Activated B cell treated with CpG ODN at 0.5 μM for 24 hours (primary cell): ENCODE results near the gene LRRC46. TPM values are rescaled to one million over a fixed set of nuclear protein-coding genes. Genes with fewer than 3 reads are reported as not detected.

Experiments used
- ATAC-seq: fragments of 200-7000 bp; cut with Tn5 transposase; one replicate; pipeline ENCODE4 v1.10.0; 2021; ENCODE audit warnings: low read depth, mild to moderate bottlenecking, moderate library complexity
- CTCF ChIA-PET: fragments of 350-600 bp; sonication (Branson Sonifier 250); formaldehyde crosslinking; loops from one replicate; lab custom pipeline; 2021; ENCODE audit warnings: antibody characterized with exemption; lab: Charles Lee
- POLR2A ChIA-PET: fragments of 350-600 bp; sonication (Branson Sonifier 250); formaldehyde crosslinking; loops from one replicate; lab custom pipeline; 2021; ENCODE audit warnings: antibody characterized with exemption; lab: Charles Lee
- DNase-seq: peaks from one replicate; pipeline ENCODE4 v3.0.0; 2022
- H3K27ac Mint-ChIP-seq: one replicate; pipeline ENCODE4 v1.8.0; 2020; ENCODE audit warnings: mixed read lengths
- H3K27me3 Mint-ChIP-seq: one replicate; pipeline ENCODE4 v1.8.0; 2021; ENCODE audit warnings: mixed read lengths
- H3K36me3 Mint-ChIP-seq: one replicate; pipeline ENCODE4 v1.8.0; 2021; ENCODE audit warnings: low read depth, mixed read lengths
- H3K4me1 Mint-ChIP-seq: one replicate; pipeline ENCODE4 v1.8.0; 2021; ENCODE audit warnings: mixed read lengths
- H3K4me3 Mint-ChIP-seq: one replicate; pipeline ENCODE4 v1.8.0; 2020; ENCODE audit warnings: mild to moderate bottlenecking, mixed read lengths
- H3K9me3 Mint-ChIP-seq: one replicate; pipeline ENCODE4 v1.8.0; 2020; ENCODE audit warnings: mixed read lengths
- intact Hi-C: fragments of 100-400 bp; cut with micrococcal nuclease; formaldehyde crosslinking; loops from one replicate; pipeline ENCODE4 v1.15.1; 2024
- total RNA-seq: library from RNA; stranded (reverse); gene quantifications from 2 replicates; pipeline ENCODE4 v1.2.3, GENCODE V29; 2022
- TF ChIP-seq, protein P1 (sequence below): fragments of 200-600 bp; IDR thresholded peaks from one replicate; pipeline ENCODE4 v1.8.0; 2022; ENCODE audit warnings: antibody characterized with exemption, mild to moderate bottlenecking

The LRRC46 gene
- total RNA-seq, 1 donor from 2014 or later = 1.9 TPM

GRCh38 chr17:47872651-47873161 lies 41.2 kb downstream of the LRRC46 start:
- no peak overlapping the region for H3K27ac Mint-ChIP-seq
- ChIA-PET CTCF (interaction anchor here (0.6 to 1.0 kb wide), 2 partner anchors 16 to 50 kb away, joined by 4 read pairs; no protein-coding TSS in a partner anchor), POLR2A (no interaction called here)
- no peak for ATAC-seq
- no peaks in the 10 kb centered on the region for H3K9me3 Mint-ChIP-seq
- H3K4me1 Mint-ChIP-seq = peaks cover 9% of the 10 kb centered on the region
- intact Hi-C loops = no loop called here
- TF ChIP-seq, protein P1, sequence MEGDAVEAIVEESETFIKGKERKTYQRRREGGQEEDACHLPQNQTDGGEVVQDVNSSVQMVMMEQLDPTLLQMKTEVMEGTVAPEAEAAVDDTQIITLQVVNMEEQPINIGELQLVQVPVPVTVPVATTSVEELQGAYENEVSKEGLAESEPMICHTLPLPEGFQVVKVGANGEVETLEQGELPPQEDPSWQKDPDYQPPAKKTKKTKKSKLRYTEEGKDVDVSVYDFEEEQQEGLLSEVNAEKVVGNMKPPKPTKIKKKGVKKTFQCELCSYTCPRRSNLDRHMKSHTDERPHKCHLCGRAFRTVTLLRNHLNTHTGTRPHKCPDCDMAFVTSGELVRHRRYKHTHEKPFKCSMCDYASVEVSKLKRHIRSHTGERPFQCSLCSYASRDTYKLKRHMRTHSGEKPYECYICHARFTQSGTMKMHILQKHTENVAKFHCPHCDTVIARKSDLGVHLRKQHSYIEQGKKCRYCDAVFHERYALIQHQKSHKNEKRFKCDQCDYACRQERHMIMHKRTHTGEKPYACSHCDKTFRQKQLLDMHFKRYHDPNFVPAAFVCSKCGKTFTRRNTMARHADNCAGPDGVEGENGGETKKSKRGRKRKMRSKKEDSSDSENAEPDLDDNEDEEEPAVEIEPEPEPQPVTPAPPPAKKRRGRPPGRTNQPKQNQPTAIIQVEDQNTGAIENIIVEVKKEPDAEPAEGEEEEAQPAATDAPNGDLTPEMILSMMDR = no peak
- no peak for DNase-seq
- H3K27me3 Mint-ChIP-seq = peaks cover 58% of the 10 kb centered on the region
- H3K4me3 Mint-ChIP-seq = no peak overlapping the region
- no peaks in the 10 kb centered on the region for H3K36me3 Mint-ChIP-seq

DNA sequence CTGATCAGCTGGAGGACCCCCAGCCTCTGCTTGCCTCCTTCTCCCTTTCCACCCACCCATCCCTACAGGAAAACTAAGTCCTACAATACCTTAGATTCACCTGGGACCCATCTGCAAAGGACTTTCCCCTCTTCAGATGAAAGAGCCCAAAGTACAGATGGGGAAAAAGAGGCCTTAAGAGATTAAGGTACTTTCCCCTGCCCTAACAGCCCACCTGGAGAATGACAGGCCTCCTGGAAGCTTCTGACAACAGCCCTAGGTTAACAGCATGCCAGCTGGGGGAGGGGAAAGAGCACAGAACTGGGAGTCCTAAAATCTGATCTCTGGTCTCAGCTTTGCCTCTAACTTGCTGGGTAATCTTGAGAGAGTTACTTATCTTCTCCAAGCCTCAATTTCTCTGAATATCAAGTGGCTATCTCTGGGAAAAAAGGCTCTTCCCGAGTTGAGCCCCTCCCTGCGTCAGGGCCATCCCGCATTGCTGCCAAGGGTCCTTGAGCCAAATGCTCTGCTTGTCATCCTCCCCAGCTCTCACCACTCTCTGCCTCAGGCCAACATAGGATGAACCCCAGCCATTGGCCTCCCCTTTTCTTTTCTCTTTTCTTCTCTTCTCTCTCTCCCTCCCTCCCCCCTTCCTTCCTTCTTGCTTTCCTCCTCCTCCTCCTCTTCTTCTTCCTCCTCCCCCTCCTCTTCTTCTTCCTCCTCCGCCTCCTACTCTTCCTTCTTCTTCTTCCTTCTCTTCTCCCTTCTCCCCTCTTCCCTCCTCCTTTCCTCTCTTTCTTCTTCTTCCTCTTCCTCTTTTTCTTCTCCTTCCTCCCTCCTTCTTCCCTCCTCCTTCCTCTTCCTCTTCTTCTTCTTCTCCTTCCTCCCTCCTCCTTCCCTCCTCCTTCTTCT lies 42.0 kb downstream of the LRRC46 start:
- H3K9me3 Mint-ChIP-seq = no peaks in the 10 kb centered on the region
- ATAC-seq (no peak), DNase-seq (no peak)
- no peak overlapping the region for H3K27ac Mint-ChIP-seq
- H3K4me1 Mint-ChIP-seq = peaks cover 9% of the 10 kb centered on the region
- peaks cover 60% of the 10 kb centered on the region for H3K27me3 Mint-ChIP-seq
- TF ChIP-seq, protein P1 = no peak
- POLR2A ChIA-PET = no interaction called here
- no peak overlapping the region for H3K4me3 Mint-ChIP-seq
- CTCF ChIA-PET = interaction anchor here (0.6 kb wide), 1 partner anchor 51 kb away, joined by 4 read pairs; no protein-coding TSS in a partner anchor
- intact Hi-C loops = no loop called here
- H3K36me3 Mint-ChIP-seq = no peaks in the 10 kb centered on the region

GRCh38 chr17:47875011-47875985 lies 43.8 kb downstream of the LRRC46 start:
- peaks cover 59% of the 10 kb centered on the region for H3K27me3 Mint-ChIP-seq
- POLR2A ChIA-PET = no interaction called here
- TF ChIP-seq, protein P1 = no peak
- no peaks in the 10 kb centered on the region for H3K36me3 Mint-ChIP-seq
- intact Hi-C loops = no loop called here
- H3K27ac Mint-ChIP-seq = no peak overlapping the region
- CTCF ChIA-PET = no interaction called here
- no peak overlapping the region for H3K4me3 Mint-ChIP-seq
- H3K4me1 Mint-ChIP-seq = peaks cover 9% of the 10 kb centered on the region
- ATAC-seq (no peak), DNase-seq (no peak)
- no peaks in the 10 kb centered on the region for H3K9me3 Mint-ChIP-seq

- Mint-ChIP-seq H3K36me3 (no peaks in the 10 kb centered on the region), H3K9me3 (no peaks in the 10 kb centered on the region), H3K27ac (no peak overlapping the region), H3K4me3 (no peak overlapping the region), H3K27me3 (peaks cover 49% of the 10 kb centered on the region), H3K4me1 (peaks cover 2% of the 10 kb centered on the region)
- CTCF ChIA-PET = no interaction called here
- POLR2A ChIA-PET = no interaction called here
- ATAC-seq (no peak), DNase-seq (no peak)
- intact Hi-C loops = no loop called here
- TF ChIP-seq, protein P1 = no peak
Measured at GRCh38 chr17:47877368-47878034, 46.0 kb downstream of the LRRC46 start.
